Right atrium auricular region (tissue), 2 donors: ENCODE results near the gene MUCL3. TPM values are rescaled to one million over a fixed set of nuclear protein-coding genes. Genes with fewer than 3 reads are reported as not detected.
"Not testable (repeated sequence)": the region's sequence is repeated elsewhere in the genome, so short reads cannot be mapped to it uniquely, and the experiment has no call there.

ENCODE experiments used
- DNase-seq: peaks from one replicate; pipeline ENCODE4 v3.0.0-alpha.2; 2019; ENCODE audit warnings: low spot score
- H3K27ac ChIP-seq, 2 donors: fragments of 200-600 bp; sonication (generic); 1 replicate in 1 of 2; 2 replicates in 1 of 2; pipeline ENCODE4 v1.5.1; 2016 to 2019
- H3K27me3 ChIP-seq, 2 donors: fragments of 200-600 bp; sonication (generic); one replicate each; pipeline versions ENCODE4 v1.5.1 to v1.6.0; 2017 to 2019
- H3K36me3 ChIP-seq: fragments of 200-600 bp; sonication (generic); one replicate; pipeline ENCODE4 v1.5.1; 2016
- H3K4me1 ChIP-seq, 2 donors: fragments of 200-600 bp; sonication (generic); one replicate each; pipeline versions ENCODE4 v1.5.1 to v1.6.0; 2017 to 2019
- H3K4me3 ChIP-seq, 2 donors: fragments of 200-600 bp; sonication (generic); 1 replicate in 1 of 2; 2 replicates in 1 of 2; pipeline ENCODE4 v1.5.1; 2017 to 2019; ENCODE audit warnings: mild to moderate bottlenecking in 1 of 2, moderate library complexity in 1 of 2
- H3K9me3 ChIP-seq, 2 donors: fragments of 200-600 bp; sonication (generic); one replicate each; pipeline ENCODE4 v1.5.1; 2019
- total RNA-seq, 2 donors: library from RNA; depleted of rRNA; stranded (reverse); fragments of >200 nt; gene quantifications; one replicate each; pipeline ENCODE4 v1.1.0, GENCODE V29; 2016
- TF ChIP-seq, protein P1 (sequence below), 2 donors: fragments of 200-600 bp; sonication (generic); IDR thresholded peaks; one replicate each; pipeline ENCODE4 v1.5.1; 2019; ENCODE audit warnings: antibody characterized with exemption in 2 of 2

Gene MUCL3
- total RNA-seq, 2 donors from 2014 or later: not detected

DNA sequence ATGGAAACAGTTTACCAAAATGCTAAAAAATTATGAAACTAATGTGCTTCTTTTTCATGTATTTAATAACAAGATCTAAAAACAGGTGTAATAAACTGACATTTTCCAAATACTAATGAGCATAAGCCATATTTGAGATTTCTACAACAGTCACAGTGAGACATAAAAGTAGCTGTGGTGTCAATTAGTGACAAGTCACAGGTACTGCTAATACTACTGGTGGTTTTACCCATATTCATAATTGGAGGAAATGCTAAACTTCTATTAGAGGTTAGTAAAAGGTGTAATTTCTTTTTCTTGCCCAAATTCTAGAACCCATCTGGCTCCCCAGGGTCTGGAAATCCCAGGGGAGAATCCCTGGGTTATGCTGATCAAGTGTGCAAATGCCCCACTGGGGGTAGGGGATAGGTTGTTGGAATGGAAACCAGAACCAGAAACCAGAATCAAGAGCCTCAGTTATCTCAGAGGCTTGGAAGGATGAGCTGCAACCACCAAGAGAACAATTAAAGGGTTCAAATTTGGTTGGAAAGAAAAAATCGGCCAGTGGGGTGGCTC lies 39.8 kb upstream of the MUCL3 start:
- Histone ChIP-seq H3K4me1 (no peaks in the 10 kb centered on the region), H3K9me3 (no peaks in the 10 kb centered on the region), H3K4me3 (no peak overlapping the region), H3K27ac (no peak overlapping the region), H3K27me3 (no peaks in the 10 kb centered on the region), H3K36me3 (peaks cover 35% of the 10 kb centered on the region)
- TF ChIP-seq, protein P1, sequence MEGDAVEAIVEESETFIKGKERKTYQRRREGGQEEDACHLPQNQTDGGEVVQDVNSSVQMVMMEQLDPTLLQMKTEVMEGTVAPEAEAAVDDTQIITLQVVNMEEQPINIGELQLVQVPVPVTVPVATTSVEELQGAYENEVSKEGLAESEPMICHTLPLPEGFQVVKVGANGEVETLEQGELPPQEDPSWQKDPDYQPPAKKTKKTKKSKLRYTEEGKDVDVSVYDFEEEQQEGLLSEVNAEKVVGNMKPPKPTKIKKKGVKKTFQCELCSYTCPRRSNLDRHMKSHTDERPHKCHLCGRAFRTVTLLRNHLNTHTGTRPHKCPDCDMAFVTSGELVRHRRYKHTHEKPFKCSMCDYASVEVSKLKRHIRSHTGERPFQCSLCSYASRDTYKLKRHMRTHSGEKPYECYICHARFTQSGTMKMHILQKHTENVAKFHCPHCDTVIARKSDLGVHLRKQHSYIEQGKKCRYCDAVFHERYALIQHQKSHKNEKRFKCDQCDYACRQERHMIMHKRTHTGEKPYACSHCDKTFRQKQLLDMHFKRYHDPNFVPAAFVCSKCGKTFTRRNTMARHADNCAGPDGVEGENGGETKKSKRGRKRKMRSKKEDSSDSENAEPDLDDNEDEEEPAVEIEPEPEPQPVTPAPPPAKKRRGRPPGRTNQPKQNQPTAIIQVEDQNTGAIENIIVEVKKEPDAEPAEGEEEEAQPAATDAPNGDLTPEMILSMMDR (IDR thresholded peaks at IDR 0.05): no peak
- no peak for DNase-seq

DNA sequence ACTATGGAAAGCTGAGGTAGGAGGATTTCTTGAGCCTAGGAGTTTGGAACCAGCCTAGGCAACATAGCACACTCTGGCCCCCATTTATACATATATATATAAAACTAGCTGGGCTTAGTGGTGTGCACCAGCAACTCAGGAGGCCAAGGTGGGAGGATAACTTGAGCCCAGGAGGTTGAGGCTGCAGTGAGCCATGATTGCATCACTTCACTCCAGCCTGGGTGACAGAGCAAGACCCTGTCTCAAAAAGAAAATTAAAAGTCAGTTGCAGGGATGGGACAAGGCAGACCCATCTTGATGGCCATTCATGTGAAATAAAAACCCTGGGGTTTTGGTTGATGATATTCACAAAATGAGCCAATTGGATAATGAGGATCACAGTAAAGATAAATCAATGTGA lies 39.3 kb upstream of the MUCL3 start:
- H3K4me3 ChIP-seq: no peak overlapping the region
- no peaks in the 10 kb centered on the region for H3K9me3 ChIP-seq
- TF ChIP-seq, protein P1 (IDR thresholded peaks at IDR 0.05): no peak
- no peak overlapping the region for H3K27ac ChIP-seq
- H3K27me3 ChIP-seq: no peaks in the 10 kb centered on the region
- peaks cover 30% of the 10 kb centered on the region for H3K36me3 ChIP-seq
- DNase-seq: no peak
- no peaks in the 10 kb centered on the region for H3K4me1 ChIP-seq

DNA sequence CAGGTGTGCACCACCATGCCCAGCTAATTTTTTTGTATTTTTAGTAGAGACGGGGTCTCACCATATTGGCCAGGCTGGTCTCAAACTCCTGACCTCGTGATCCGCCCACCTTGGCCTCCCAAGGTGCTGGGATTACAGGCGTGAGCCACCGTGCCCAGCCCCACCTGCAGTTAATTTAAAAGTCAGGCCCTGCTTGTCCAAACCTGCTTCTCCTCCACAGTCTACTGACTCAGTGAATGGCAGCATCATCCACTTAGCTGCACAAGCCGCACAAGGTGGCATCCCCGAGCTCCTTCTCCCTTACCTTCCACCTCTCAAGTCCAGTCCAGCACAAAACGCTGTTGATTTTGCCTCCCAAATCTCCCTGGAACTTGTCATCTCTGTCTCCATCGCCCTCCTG lies 38.6 kb upstream of the MUCL3 start:
- not testable (repeated sequence) for H3K4me1 ChIP-seq, DNase-seq, H3K27ac ChIP-seq, H3K4me3 ChIP-seq, H3K9me3 ChIP-seq, H3K27me3 ChIP-seq
- peaks cover 22% of the 10 kb centered on the region for H3K36me3 ChIP-seq

DNA sequence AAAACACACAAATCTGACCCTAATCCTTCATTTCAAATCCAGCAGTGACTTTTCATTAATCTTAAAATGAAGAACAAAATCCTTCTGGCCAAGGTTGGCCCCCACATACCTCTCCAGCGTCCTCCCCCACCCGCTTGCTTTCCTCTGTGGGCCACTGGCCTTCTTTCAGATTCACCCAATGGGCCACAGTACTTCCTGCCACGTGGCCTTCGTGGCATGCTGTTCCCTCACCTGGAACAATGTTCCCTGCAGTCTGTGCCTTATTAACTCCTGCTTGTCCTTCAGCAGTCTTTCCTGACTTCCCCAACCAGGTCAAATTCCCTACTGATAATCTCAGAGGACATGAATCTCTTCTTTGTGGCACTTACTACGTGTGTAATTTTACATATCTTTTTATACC lies 38.1 kb upstream of the MUCL3 start:
- TF ChIP-seq, protein P1 (IDR thresholded peaks at IDR 0.05): no peak
- Histone ChIP-seq H3K27ac (no peak overlapping the region), H3K4me3 (no peak overlapping the region), H3K4me1 (no peaks in the 10 kb centered on the region), H3K27me3 (no peaks in the 10 kb centered on the region), H3K9me3 (no peaks in the 10 kb centered on the region), H3K36me3 (peaks cover 17% of the 10 kb centered on the region)
- DNase-seq: no peak

DNA sequence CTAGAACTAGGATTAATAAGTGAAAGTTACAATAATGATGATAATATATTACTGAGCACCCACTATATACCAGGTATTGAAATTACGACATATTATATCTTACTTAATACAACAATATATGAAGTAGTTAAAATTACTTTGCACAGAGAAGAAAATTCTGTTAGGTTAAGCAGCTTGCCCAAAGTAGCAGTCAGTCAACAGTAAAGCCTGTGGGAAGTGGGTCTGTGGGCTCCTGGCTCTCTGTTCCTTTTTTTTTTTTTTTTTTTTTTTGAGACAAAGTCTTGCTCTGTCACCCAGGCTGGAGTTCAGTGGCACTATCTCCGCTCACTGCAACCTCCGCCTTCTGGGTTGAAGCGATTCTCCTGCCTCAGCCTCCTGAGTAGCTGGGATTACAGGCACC lies 37.5 kb upstream of the MUCL3 start:
- H3K4me3 ChIP-seq: no peak overlapping the region

DNA sequence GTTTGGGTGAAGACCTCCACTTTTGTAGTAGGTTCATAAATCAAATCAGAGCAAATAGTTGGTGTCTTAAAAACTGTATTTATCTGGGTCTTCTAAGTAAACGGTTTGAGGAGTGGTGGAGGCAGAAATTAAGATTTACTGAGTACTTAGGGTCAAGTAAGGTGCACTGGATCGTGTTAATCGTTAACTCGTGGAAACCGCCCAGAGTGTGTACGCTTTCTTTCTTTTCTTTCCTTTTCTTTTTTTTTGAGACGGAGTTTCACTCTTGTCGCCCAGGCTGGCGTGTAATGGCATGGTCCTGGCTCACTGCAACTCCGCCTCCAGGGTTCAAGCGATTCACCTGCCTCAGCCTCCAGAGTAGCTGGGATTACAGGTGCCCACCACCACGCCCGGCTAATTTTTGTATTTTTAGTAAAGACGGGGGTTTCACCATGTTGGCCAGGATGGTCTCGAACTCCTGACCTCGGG lies 33.4 kb upstream of the MUCL3 start:
- not testable (repeated sequence) for H3K27ac ChIP-seq, H3K27me3 ChIP-seq, H3K9me3 ChIP-seq, DNase-seq
- peak overlapping the region; percentile 38 to 84 for H3K4me3 ChIP-seq
- peaks cover 24% of the 10 kb centered on the region for H3K36me3 ChIP-seq
- H3K4me1 ChIP-seq: peaks cover 0 to 12% of the 10 kb centered on the region in 2 donors

More for the DNA sequence above, 37.5 kb upstream of the MUCL3 start:
- TF ChIP-seq, protein P1 (IDR thresholded peaks at IDR 0.05): no peak
- H3K36me3 ChIP-seq: peaks cover 12% of the 10 kb centered on the region
- no peaks in the 10 kb centered on the region for H3K9me3 ChIP-seq
- DNase-seq: no peak
- H3K4me1 ChIP-seq: no peaks in the 10 kb centered on the region
- no peaks in the 10 kb centered on the region for H3K27me3 ChIP-seq
- H3K27ac ChIP-seq: no peak overlapping the region
